Fibroblast of lung (primary cell): ENCODE measurements around the gene NOL4L. TPM values are rescaled to one million over a fixed set of nuclear protein-coding genes. Genes with fewer than 3 reads are reported as not detected.

Experiments used
- DNase-seq, 2 donors: peaks; one replicate each; pipeline versions ENCODE4 v3.0.0 to v3.0.0-alpha.2; 2010; ENCODE audit warnings: low read depth in 2 of 2
- H2AFZ ChIP-seq: 2 replicates; pipeline ENCODE4 v1.5.1; 2012; ENCODE audit warnings: low read length, control low read depth, inconsistent platforms
- H3K27ac ChIP-seq: 2 replicates; pipeline ENCODE4 v1.5.1; 2011; ENCODE audit warnings: low read length, control low read depth; ENCODE audit not compliant: insufficient read depth
- H3K27me3 ChIP-seq: 2 replicates; pipeline ENCODE4 v1.5.1; 2011; ENCODE audit warnings: mild to moderate bottlenecking, low read length; ENCODE audit not compliant: control insufficient read depth, insufficient read depth
- H3K36me3 ChIP-seq: 2 replicates; pipeline ENCODE4 v1.5.1; 2011; ENCODE audit warnings: low read length; ENCODE audit not compliant: control insufficient read depth, insufficient read depth
- H3K4me1 ChIP-seq: 2 replicates; pipeline ENCODE4 v1.5.1; 2011; ENCODE audit warnings: low read length; ENCODE audit not compliant: control insufficient read depth, insufficient read depth; ENCODE audit errors: extremely low read depth
- H3K4me2 ChIP-seq: 2 replicates; pipeline ENCODE4 v1.5.1; 2011; ENCODE audit warnings: low read length, control low read depth; ENCODE audit not compliant: insufficient read depth; ENCODE audit errors: extremely low read depth
- H3K4me3 ChIP-seq, 4 experiments: fragments of 200-600 bp in 1 of 4; sonication (generic) in 1 of 4; replicated peaks in 1 of 4; 2 replicates each; pipeline ENCODE4 v1.5.1; 2011 to 2016; ENCODE audit warnings: low read length in 4 of 4, low read depth in 3 of 4, mild to moderate bottlenecking in 3 of 4, control low read depth in 2 of 4, inconsistent platforms in 1 of 4, mixed read lengths in 1 of 4; ENCODE audit not compliant: insufficient read depth in 1 of 4; ENCODE audit errors: control extremely low read depth in 1 of 4
- H3K79me2 ChIP-seq: 2 replicates; pipeline ENCODE4 v1.5.1; 2012; ENCODE audit warnings: mild to moderate bottlenecking, low read length, inconsistent platforms; ENCODE audit not compliant: control insufficient read depth, insufficient read depth
- H3K9ac ChIP-seq: 2 replicates; pipeline ENCODE4 v1.5.1; 2011; ENCODE audit warnings: mild to moderate bottlenecking, low read length, control low read depth; ENCODE audit not compliant: insufficient read depth
- H3K9me3 ChIP-seq: 2 replicates; pipeline ENCODE4 v1.5.1; 2012; ENCODE audit warnings: low read depth, low read length; ENCODE audit not compliant: control insufficient read depth, insufficient read depth
- H4K20me1 ChIP-seq: 2 replicates; pipeline ENCODE4 v1.5.1; 2011; ENCODE audit warnings: low read length; ENCODE audit not compliant: control insufficient read depth, insufficient read depth; ENCODE audit errors: extremely low read depth
- CTCF ChIP-seq, 2 donors: IDR thresholded peaks in 1 of 2; conservative IDR thresholded peaks in 1 of 2; 1 replicate in 1 of 2; 2 replicates in 1 of 2; pipeline ENCODE4 v1.5.1; 2011 to 2012; ENCODE audit warnings: low read length in 2 of 2, control low read depth in 1 of 2, inconsistent platforms in 1 of 2, low read depth in 1 of 2, mild to moderate bottlenecking in 1 of 2
- EZH2 ChIP-seq: IDR thresholded peaks from 2 replicates; pipeline ENCODE4 v1.5.1; 2012; ENCODE audit warnings: low read length, control low read depth, mild to moderate bottlenecking; ENCODE audit errors: missing control alignments
- polyA plus RNA-seq, 2 donors: library from polyadenylated mRNA; depleted of rRNA in 1 of 2; stranded (reverse) in 1 of 2; unstranded in 1 of 2; fragments of >200 nt; gene quantifications; 2 replicates each; pipeline ENCODE4 v1.2.1, GENCODE V29; 2011 to 2012; ENCODE audit warnings: missing spikeins in 1 of 2
- total RNA-seq: library from RNA; depleted of rRNA; stranded (reverse); fragments of >200 nt; gene quantifications from 2 replicates; pipeline ENCODE4 v1.2.1, GENCODE V29; 2014

The NOL4L gene
- total and polyA plus RNA-seq, 2 donors (not counting 1 experiment from before 2014, with no cell fraction given): 3.2 to 4.0 TPM

- H2AFZ ChIP-seq: no peak overlapping the region
- peaks cover 8% of the 10 kb centered on the region for H3K4me1 ChIP-seq
- H3K27ac ChIP-seq: no peak overlapping the region
- H3K27me3 ChIP-seq: no peaks in the 10 kb centered on the region
- no peak overlapping the region for H3K4me2 ChIP-seq
- no peak overlapping the region for H3K4me3 ChIP-seq
- H3K36me3 ChIP-seq: peaks cover 16% of the 10 kb centered on the region
- no peaks in the 10 kb centered on the region for H4K20me1 ChIP-seq
- no peak for DNase-seq
- H3K79me2 ChIP-seq: no peaks in the 10 kb centered on the region
- H3K9ac ChIP-seq: no peak overlapping the region
- no peaks in the 10 kb centered on the region for H3K9me3 ChIP-seq
- no peak for TF ChIP-seq CTCF (conservative IDR thresholded peaks at IDR 0.05 in 1 of 2, IDR thresholded peaks at IDR 0.05 in 1 of 2; ENCODE audit: low read depth in 1 of 2, low read length in 2 of 2)
- TF ChIP-seq EZH2: no peak
Measured at GRCh38 chr20:32442630-32443373, 142.3 kb downstream of the NOL4L start.

- TF ChIP-seq CTCF (conservative IDR thresholded peaks at IDR 0.05 in 1 of 2, IDR thresholded peaks at IDR 0.05 in 1 of 2; ENCODE audit: low read depth in 1 of 2, low read length in 2 of 2) (no peak), EZH2 (no peak)
- no peak overlapping the region for H3K4me2 ChIP-seq
- no peak for DNase-seq
Measured at GRCh38 chr20:32441638-32442037, 143.5 kb downstream of the NOL4L start.

GRCh38 chr20:32440758-32441078 lies 144.4 kb downstream of the NOL4L start:
- no peaks in the 10 kb centered on the region for H3K9me3 ChIP-seq
- TF ChIP-seq EZH2 (no peak), CTCF (conservative IDR thresholded peaks at IDR 0.05 in 1 of 2, IDR thresholded peaks at IDR 0.05 in 1 of 2; ENCODE audit: low read depth in 1 of 2, low read length in 2 of 2) (no peak)
- no peak overlapping the region for H3K27ac ChIP-seq

More at GRCh38 chr20:32441638-32442037, 143.5 kb downstream of the NOL4L start:
- H3K9me3 ChIP-seq: no peaks in the 10 kb centered on the region
- H3K27me3 ChIP-seq: no peaks in the 10 kb centered on the region
- no peak overlapping the region for H2AFZ ChIP-seq
- no peak overlapping the region for H3K4me3 ChIP-seq
- H4K20me1 ChIP-seq: no peaks in the 10 kb centered on the region
- H3K36me3 ChIP-seq: peaks cover 16% of the 10 kb centered on the region
- no peak overlapping the region for H3K27ac ChIP-seq
- H3K9ac ChIP-seq: no peak overlapping the region
- no peaks in the 10 kb centered on the region for H3K79me2 ChIP-seq
- H3K4me1 ChIP-seq: peaks cover 8% of the 10 kb centered on the region

More at GRCh38 chr20:32440758-32441078, 144.4 kb downstream of the NOL4L start:
- peaks cover 18% of the 10 kb centered on the region for H3K36me3 ChIP-seq
- no peaks in the 10 kb centered on the region for H4K20me1 ChIP-seq
- H2AFZ ChIP-seq: no peak overlapping the region
- no peak overlapping the region for H3K4me2 ChIP-seq
- H3K27me3 ChIP-seq: no peaks in the 10 kb centered on the region
- H3K79me2 ChIP-seq: no peaks in the 10 kb centered on the region
- H3K4me3 ChIP-seq: no peak overlapping the region
- peaks cover 8% of the 10 kb centered on the region for H3K4me1 ChIP-seq
- DNase-seq: no peak
- no peak overlapping the region for H3K9ac ChIP-seq
